OCI-LY3 (cell line): ENCODE data around the gene NR6A1.

Experiments
- CTCF ChIP-seq: fragments of 200-600, 300-600 bp; sonication (generic); IDR thresholded peaks from 2 replicates; pipeline ENCODE4 v1.5.1; 2014; ENCODE audit warnings: antibody characterized with exemption, low read length, low read depth
- EZH2phosphoT487 ChIP-seq: fragments of 200-600 bp; shearing (Covaris generic); IDR thresholded peaks from 2 replicates; pipeline ENCODE4 v1.6.1; 2018; ENCODE audit warnings: antibody characterized with exemption, mixed run types, low read depth

GRCh38 chr9:124616961-124617360, 154.2 kb downstream of the NR6A1 start:
- no peak for TF ChIP-seq CTCF
- TF ChIP-seq EZH2phosphoT487, result no peak
